Stimulated activated CD4-positive, alpha-beta T cell treated with anti-CD3 and anti-CD28 coated beads, TNF-alpha, amount 100 ng/mL, for 24 hours (primary cell): Measurements from ENCODE around the gene RSPH1.

Experiments used
- DNase-seq, 3 experiments: peaks; one replicate each; pipeline ENCODE4 v3.0.0-alpha.2; 2020; ENCODE audit warnings: low read depth in 3 of 3

RSPH1 gene

GRCh38 chr21:42466700-42467099 lies 29.3 kb downstream of the RSPH1 start:
- no peak for DNase-seq

GRCh38 chr21:42465803-42466127 lies 30.3 kb downstream of the RSPH1 start:
- DNase-seq, result no peak

GRCh38 chr21:42465008-42465802 lies 30.8 kb downstream of the RSPH1 start:
- no peak for DNase-seq

GRCh38 chr21:42463861-42464515 lies 32.0 kb downstream of the RSPH1 start:
- peak in 2 of 3 experiments; percentile 22 to 63 for DNase-seq

- no peak for DNase-seq
Observed at GRCh38 chr21:42461881-42462877, 33.8 kb downstream of the RSPH1 start.

- no peak for DNase-seq
Observed at GRCh38 chr21:42461185-42461520, 34.9 kb downstream of the RSPH1 start.

DNA sequence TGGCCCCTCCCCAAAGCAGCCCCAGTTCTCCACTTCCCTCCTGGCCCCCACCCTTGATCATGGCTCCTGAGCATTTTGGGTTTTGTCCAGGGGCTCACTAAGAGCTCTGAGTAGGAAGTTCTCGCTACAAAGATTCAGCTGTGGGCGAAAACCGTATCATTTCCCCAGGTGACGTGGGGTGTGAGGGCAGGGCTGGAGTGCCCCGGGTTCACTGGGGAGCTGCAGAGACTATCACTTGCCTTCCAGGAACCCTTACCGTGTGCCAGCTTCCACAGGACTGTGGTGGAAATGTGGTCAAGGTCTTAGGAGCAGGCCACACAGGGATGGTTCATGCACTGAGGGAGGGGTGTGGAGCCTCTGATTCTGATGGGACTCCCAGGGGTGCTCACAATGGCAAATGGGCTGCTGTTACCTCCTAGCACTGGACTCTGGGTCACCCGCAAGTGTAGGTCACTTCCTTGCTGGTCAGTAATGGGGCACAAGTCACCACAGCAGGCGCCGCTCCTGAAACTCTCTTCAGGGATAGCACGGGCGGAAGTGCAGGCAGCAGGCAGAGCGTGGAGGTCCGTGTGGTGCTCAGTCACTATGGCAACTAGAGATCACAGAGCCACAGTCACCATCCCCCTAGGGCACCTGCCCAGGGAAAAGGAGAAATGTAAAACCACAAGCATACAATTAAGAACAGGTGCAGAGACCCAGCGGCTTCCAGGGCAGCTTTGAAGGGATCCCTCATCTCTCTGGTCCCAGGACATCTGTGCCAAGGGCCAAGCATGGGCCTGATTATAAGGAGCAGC lies 35.4 kb downstream of the RSPH1 start:
- peak in 1 of 3 experiments; percentile 27 for DNase-seq

DNA sequence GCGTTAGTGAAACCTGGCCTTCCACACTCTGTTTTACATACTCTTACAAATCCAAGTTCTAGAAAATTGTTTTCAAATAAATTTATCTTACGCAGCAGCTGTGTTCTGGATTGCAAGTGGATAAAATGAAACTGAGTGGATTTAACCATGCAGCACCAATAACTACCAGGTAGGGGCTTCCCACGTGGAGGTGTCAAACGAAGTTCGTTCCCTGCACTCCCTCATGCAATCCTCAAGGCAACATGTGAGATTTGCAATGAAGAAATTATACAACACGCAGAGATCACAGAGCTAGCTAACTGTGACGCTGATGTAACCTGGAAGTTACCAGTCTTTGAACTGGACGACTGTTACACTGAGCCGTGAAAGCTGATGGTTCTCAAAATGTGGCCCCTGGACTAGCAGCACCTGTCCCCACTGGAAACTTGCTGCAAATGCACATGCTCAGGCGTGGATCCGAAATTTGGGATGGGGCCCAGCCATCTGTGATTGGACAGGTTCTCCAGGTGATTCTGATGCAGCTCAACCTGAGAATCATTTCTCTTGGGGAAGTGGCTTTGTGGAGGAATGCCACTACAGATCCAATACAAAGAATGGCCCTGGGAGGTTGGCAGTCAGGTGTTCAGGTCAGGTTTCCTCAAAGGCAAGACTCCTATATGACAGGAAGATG lies 36.3 kb downstream of the RSPH1 start:
- no peak for DNase-seq

DNA sequence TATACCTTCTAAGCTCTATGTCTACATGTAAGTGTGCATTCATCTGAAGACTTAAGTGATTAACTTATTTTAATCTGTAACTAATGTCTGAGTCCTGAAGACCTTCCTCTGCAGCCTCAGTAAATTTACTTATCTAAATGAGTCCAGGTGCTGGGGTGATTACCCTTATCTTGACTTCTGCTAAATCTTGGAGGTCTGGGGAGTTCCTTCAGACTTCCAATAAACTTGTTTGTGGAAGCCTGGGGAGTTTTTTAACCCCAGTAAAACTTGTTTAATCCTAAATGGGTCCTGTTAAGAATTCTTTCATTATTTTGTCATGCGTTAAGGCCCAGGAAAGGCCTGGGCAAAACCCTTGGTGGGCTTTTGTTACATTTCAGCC lies 37.0 kb downstream of the RSPH1 start:
- no peak for DNase-seq

DNA sequence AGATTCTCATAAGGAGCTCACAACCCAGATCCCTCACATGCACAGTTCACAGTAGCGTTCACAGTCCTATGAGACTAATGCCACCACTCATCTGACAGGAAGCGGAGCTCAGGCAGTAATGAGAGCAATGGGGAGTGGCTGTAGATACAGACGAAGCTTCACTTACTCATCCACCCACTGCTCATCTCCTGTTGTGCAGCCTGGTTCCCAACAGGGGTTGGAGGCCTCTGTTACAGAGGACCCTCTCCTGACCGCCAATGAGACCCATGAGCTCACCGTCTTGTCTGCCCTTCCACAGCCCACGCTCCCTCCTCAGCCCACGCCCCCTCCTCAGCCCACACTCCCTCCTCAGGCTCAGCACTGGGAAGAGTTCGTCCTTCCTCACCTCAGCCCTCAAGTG lies 39.6 kb downstream of the RSPH1 start:
- peak; percentile 16 to 34 (median 28) for DNase-seq

- DNase-seq, result no peak
Observed at GRCh38 chr21:42455754-42456440, 40.1 kb downstream of the RSPH1 start.

- no peak for DNase-seq
Observed at GRCh38 chr21:42455196-42455595, 40.8 kb downstream of the RSPH1 start.

GRCh38 chr21:42454786-42455185 lies 41.2 kb downstream of the RSPH1 start:
- no peak for DNase-seq

GRCh38 chr21:42453986-42454570 lies 41.9 kb downstream of the RSPH1 start:
- DNase-seq, result no peak

DNA sequence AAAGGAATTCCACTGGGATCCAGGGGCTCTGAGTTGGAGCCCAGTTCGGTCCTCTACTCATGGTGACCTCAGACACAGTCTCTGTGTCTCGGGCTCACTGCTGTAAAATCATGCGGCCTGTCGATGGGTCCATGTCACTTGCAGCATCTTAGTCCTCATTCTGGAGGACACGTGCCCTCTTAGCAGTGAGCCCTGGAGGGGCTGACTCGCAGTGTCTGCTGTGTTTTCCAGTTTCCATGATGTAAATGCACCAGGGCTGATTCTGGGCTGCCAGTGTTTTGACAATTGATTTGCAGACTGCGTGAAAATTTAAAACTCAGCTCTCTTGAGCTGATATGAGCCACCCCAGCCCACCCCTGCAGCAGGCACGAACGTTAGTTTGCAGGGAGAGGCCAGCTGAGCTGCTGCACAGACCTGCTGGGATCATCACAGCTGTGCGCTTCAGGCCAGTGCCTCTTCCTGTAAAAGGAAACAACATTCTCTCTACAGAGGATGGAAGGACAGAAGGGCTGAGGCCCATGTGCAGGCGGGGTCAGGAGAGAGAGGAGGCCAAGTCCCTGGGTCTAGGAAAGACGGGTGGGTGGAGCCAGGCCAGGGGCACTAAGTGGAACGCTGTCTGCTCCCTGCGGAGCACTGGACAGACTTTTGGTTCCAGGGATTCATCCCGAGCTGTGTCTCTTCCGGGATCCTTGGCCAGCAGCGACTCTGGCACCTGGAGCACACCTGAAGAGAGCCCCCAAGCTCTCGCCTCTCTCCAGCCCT lies 42.6 kb downstream of the RSPH1 start:
- no peak for DNase-seq

GRCh38 chr21:42452401-42453223 lies 43.4 kb downstream of the RSPH1 start:
- no peak for DNase-seq

GRCh38 chr21:42451941-42452340 lies 44.1 kb downstream of the RSPH1 start:
- no peak for DNase-seq

DNA sequence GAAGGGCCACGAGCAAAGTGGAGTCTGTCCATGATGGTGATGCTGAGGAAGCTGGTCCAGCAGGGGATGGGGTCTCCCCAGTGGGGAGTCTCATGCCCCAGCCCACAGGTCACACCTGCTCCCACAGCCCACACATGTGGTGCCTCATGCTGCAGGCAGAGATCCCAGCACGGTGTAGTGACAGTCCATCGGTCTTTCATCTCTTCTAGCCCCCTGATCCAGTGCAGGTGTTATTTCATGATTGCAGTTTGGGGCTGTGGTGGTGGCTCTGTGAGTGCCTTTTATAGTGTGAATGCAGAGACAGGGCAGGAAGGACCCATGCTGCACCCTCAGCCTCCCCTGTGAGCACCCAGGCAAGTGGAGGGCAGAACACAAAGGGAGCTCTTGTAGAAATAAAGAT lies 47.3 kb downstream of the RSPH1 start:
- no peak for DNase-seq
